SU-DHL-6 (cell line): ENCODE results near the gene ARMC3.

Experiments used
- H2AFZ ChIP-seq: fragments of 200-600 bp; sonication (generic); 2 replicates; pipeline ENCODE4 v1.6.1; 2014; ENCODE audit warnings: low read depth, mild to moderate bottlenecking, moderate library complexity, mixed read lengths, antibody characterized with exemption, low read length; ENCODE audit not compliant: severe bottlenecking
- H3F3A ChIP-seq: fragments of 200-600 bp; shearing (Covaris generic); 2 replicates; pipeline ENCODE4 v1.6.0; 2016; ENCODE audit warnings: antibody characterized with exemption, mild to moderate bottlenecking; ENCODE audit not compliant: insufficient read depth
- H3K27ac ChIP-seq: fragments of 200-600 bp; sonication (generic); 2 replicates; pipeline ENCODE4 v1.5.1; 2016; ENCODE audit warnings: low read depth, mild to moderate bottlenecking, low read length, moderate library complexity, mixed read lengths
- H3K27me3 ChIP-seq: fragments of 200-600 bp; sonication (generic), shearing (Covaris generic); 2 replicates; pipeline ENCODE4 v1.6.0; 2014; ENCODE audit warnings: mild to moderate bottlenecking, low read length
- H3K36me3 ChIP-seq: fragments of 200-600 bp; sonication (generic); 2 replicates; pipeline ENCODE4 v1.6.1; 2014; ENCODE audit warnings: mild to moderate bottlenecking, low read length, mixed read lengths
- H3K4me2 ChIP-seq: fragments of 300-600, 200-600 bp; shearing (Covaris generic), sonication (generic); 2 replicates; pipeline ENCODE4 v1.6.0; 2014; ENCODE audit warnings: low read length, low read depth, mild to moderate bottlenecking; ENCODE audit not compliant: poor library complexity, severe bottlenecking
- H3K4me3 ChIP-seq: fragments of 200-600 bp; sonication (generic); 2 replicates; pipeline ENCODE4 v1.5.1; 2014; ENCODE audit warnings: antibody characterized with exemption, low read length, mild to moderate bottlenecking, mixed read lengths; ENCODE audit not compliant: insufficient read depth, poor library complexity, severe bottlenecking
- H3K79me2 ChIP-seq: fragments of 200-600 bp; sonication (generic); 2 replicates; pipeline ENCODE4 v1.6.1; 2014; ENCODE audit warnings: mild to moderate bottlenecking, low read length, moderate library complexity; ENCODE audit not compliant: insufficient read depth
- H3K9ac ChIP-seq: fragments of 200-600 bp; sonication (generic); 2 replicates; pipeline ENCODE4 v1.7.0; 2014; ENCODE audit warnings: mild to moderate bottlenecking, low read length
- H3K9me2 ChIP-seq: fragments of 200-600 bp; sonication (generic); replicated peaks from 2 replicates; pipeline ENCODE4 v1.6.1; 2014; ENCODE audit warnings: low read length; ENCODE audit not compliant: insufficient read depth
- H3K9me3 ChIP-seq: fragments of 200-600 bp; sonication (generic); 2 replicates; pipeline ENCODE4 v1.6.1; 2014; ENCODE audit warnings: low read length, mixed read lengths; ENCODE audit not compliant: insufficient read depth
- H4K20me1 ChIP-seq: fragments of 200-600 bp; sonication (generic); 2 replicates; pipeline ENCODE4 v1.6.1; 2014; ENCODE audit warnings: low read depth, mild to moderate bottlenecking, antibody characterized with exemption, low read length, moderate library complexity, mixed read lengths
- CTCF ChIP-seq: fragments of 200-600 bp; sonication (generic); IDR thresholded peaks from one replicate; pipeline ENCODE4 v1.5.1; 2017; ENCODE audit warnings: antibody characterized with exemption, mild to moderate bottlenecking, low read length, moderate library complexity; ENCODE audit not compliant: insufficient read depth, poor library complexity, severe bottlenecking
- EZH2phosphoT487 ChIP-seq: fragments of 200-600 bp; sonication (generic), shearing (Covaris generic); conservative IDR thresholded peaks from 2 replicates; pipeline ENCODE4 v1.6.1; 2018; ENCODE audit warnings: mild to moderate bottlenecking, antibody characterized with exemption, low read length, moderate library complexity, mixed read lengths

ARMC3 gene

DNA sequence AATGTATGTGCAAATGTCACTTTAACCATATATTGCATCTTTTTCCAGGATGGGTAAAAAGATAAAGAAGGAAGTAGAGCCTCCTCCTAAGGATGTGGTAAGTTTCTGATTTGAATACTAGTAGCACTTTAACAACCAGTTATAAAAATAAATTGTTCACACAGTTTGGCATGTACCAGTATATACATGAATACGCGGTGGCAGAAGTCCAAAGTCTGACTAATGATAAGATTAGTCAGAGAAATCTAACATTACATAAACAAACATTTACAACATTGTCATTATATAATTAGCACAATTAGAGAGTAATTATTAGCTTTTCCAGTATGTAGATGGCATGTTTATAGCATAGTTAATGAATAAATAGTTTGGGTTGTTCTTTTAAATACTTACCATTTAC, 4.1 kb downstream of the ARMC3 start:
- Histone ChIP-seq H4K20me1 (no peaks in the 10 kb centered on the region), H3K27me3 (no peaks in the 10 kb centered on the region), H3K79me2 (no peaks in the 10 kb centered on the region), H3F3A (no peaks in the 10 kb centered on the region), H3K36me3 (no peaks in the 10 kb centered on the region), H3K27ac (no peak overlapping the region), H3K4me3 (no peak overlapping the region), H2AFZ (no peak overlapping the region), H3K9me3 (no peaks in the 10 kb centered on the region), H3K9me2 (no peaks in the 10 kb centered on the region), H3K4me2 (no peak overlapping the region), H3K9ac (no peak overlapping the region)
- TF ChIP-seq EZH2phosphoT487 (no peak), CTCF (no peak)

- TF ChIP-seq EZH2phosphoT487 (no peak), CTCF (no peak)
- no peaks in the 10 kb centered on the region for H3K9me2 ChIP-seq
- no peak overlapping the region for H2AFZ ChIP-seq
- no peak overlapping the region for H3K4me2 ChIP-seq
- no peaks in the 10 kb centered on the region for H3K36me3 ChIP-seq
- H3F3A ChIP-seq = no peaks in the 10 kb centered on the region
- no peaks in the 10 kb centered on the region for H3K79me2 ChIP-seq
- H3K9ac ChIP-seq = no peak overlapping the region
- no peaks in the 10 kb centered on the region for H3K9me3 ChIP-seq
- no peaks in the 10 kb centered on the region for H4K20me1 ChIP-seq
- no peaks in the 10 kb centered on the region for H3K27me3 ChIP-seq
- H3K4me3 ChIP-seq = no peak overlapping the region
- H3K27ac ChIP-seq = no peak overlapping the region
These were observed 4.9 kb downstream of the ARMC3 start for GRCh38 chr10:22932626-22933370.

DNA sequence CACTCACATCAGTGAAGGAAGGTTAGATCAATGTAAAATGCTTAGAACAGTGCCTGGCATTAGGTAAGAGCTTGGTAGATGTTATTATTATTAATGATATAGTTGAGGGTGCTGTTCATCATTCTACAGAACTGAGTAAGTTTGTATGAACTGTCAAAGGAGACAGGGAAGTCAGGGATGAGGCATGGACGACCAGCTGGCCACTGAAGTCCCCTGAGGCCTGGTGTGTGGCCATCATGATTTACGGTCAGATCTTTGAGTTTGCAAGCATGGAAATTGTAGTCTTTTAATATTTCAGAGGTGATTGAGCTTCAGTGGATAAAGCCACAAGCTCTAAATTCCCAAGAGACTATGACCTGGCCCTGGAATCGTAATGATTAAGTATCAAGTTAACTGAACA, 6.9 kb downstream of the ARMC3 start:
- Histone ChIP-seq H3K27ac (no peak overlapping the region), H4K20me1 (no peaks in the 10 kb centered on the region), H3K4me2 (no peak overlapping the region), H2AFZ (no peak overlapping the region), H3K9me3 (no peaks in the 10 kb centered on the region), H3K9me2 (no peaks in the 10 kb centered on the region), H3F3A (no peaks in the 10 kb centered on the region), H3K4me3 (no peak overlapping the region), H3K79me2 (no peaks in the 10 kb centered on the region), H3K27me3 (no peaks in the 10 kb centered on the region), H3K36me3 (no peaks in the 10 kb centered on the region), H3K9ac (no peak overlapping the region)
- TF ChIP-seq CTCF (no peak), EZH2phosphoT487 (no peak)
